ENCODE measurements around the gene SLC44A5.

SLC44A5 gene

GRCh38 chr1:75471252-75471651 is 139.7 kb downstream of the SLC44A5 start:
- TF ChIP-seq CTCF (IDR thresholded peaks at IDR 0.05): no peak
- H3K9me3 ChIP-seq: no peaks in the 10 kb centered on the region
- H3K4me3 ChIP-seq (ENCODE audit: low read depth in 1 of 2, low read length in 1 of 2): no peak overlapping the region
- no peak overlapping the region for H3K27ac ChIP-seq
- no peaks in the 10 kb centered on the region for H3K4me1 ChIP-seq (ENCODE audit: control insufficient read depth in 1 of 2, insufficient read depth in 1 of 2, low read depth in 1 of 2, low read length in 1 of 2)
- H3K36me3 ChIP-seq: no peaks in the 10 kb centered on the region
- H3K27me3 ChIP-seq: no peaks in the 10 kb centered on the region

DNA sequence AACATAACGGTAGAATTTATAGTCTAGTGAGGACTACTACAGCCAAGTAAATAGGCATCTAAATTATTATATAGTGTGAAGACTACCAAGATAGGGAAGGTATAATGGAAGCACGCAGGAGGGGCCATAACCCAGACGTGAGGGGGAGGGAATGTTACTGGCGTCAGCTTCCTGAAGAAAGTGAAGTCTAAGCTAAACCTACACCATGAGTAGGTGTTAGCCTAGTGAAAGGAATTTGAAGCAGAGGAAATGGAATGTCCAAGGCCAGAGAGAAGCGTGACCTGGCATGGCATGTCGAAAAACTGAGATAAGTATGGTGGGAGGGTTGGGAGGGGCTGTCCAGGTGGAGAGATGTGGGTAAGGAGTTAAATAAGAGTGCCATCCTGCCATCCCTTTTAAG is 140.5 kb downstream of the SLC44A5 start:
- H3K36me3 ChIP-seq: no peaks in the 10 kb centered on the region
- H3K4me1 ChIP-seq (ENCODE audit: control insufficient read depth in 1 of 2, insufficient read depth in 1 of 2, low read depth in 1 of 2, low read length in 1 of 2): no peaks in the 10 kb centered on the region
- no peaks in the 10 kb centered on the region for H3K9me3 ChIP-seq
- no peak overlapping the region for H3K4me3 ChIP-seq (ENCODE audit: low read depth in 1 of 2, low read length in 1 of 2)
- TF ChIP-seq CTCF (IDR thresholded peaks at IDR 0.05): no peak
- H3K27ac ChIP-seq: no peak overlapping the region
- H3K27me3 ChIP-seq: no peaks in the 10 kb centered on the region

- H3K27ac ChIP-seq: no peak overlapping the region
- no peak overlapping the region for H3K4me3 ChIP-seq (ENCODE audit: low read depth in 1 of 2, low read length in 1 of 2)
- H3K36me3 ChIP-seq: no peaks in the 10 kb centered on the region
- H3K4me1 ChIP-seq (ENCODE audit: control insufficient read depth in 1 of 2, insufficient read depth in 1 of 2, low read depth in 1 of 2, low read length in 1 of 2): no peaks in the 10 kb centered on the region
- H3K27me3 ChIP-seq: no peaks in the 10 kb centered on the region
- H3K9me3 ChIP-seq: no peaks in the 10 kb centered on the region
- no peak for TF ChIP-seq CTCF (IDR thresholded peaks at IDR 0.05)
Observed at GRCh38 chr1:75469586-75470173, 141.2 kb downstream of the SLC44A5 start.

DNA sequence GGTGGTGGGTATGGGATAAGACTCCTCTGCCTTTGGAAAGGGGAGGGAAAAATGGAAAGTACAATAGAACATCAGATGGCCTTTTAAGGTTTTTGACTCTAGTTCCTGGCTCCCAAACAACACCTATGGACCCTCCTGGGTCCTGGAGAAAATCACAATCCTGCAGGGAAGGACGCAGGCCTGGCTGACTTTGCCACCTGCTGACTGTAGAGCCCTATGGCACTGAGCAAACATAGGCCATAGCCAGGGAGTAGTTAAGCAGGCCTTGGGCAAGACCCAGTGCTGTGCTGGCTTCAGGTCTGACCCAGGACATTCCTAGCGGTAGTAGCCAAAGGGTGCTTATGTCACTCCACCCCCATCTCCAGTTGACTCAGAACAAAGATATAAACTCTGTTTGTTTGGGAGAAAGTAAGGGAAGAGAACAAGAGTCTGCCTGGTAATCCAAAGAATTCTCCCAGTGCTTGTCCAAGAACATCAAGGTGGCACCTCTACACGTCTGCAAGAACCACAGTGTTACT is 149.0 kb downstream of the SLC44A5 start:
- H3K27me3 ChIP-seq: no peaks in the 10 kb centered on the region
- no peak overlapping the region for H3K4me3 ChIP-seq (ENCODE audit: low read depth in 1 of 2, low read length in 1 of 2)
- H3K27ac ChIP-seq: no peak overlapping the region
- H3K4me1 ChIP-seq (ENCODE audit: control insufficient read depth in 1 of 2, insufficient read depth in 1 of 2, low read depth in 1 of 2, low read length in 1 of 2): no peaks in the 10 kb centered on the region
- TF ChIP-seq CTCF (IDR thresholded peaks at IDR 0.05): no peak
- no peaks in the 10 kb centered on the region for H3K36me3 ChIP-seq
- H3K9me3 ChIP-seq: no peaks in the 10 kb centered on the region

- no peaks in the 10 kb centered on the region for H3K9me3 ChIP-seq
Observed at GRCh38 chr1:75449998-75450397, 160.9 kb downstream of the SLC44A5 start.

More at GRCh38 chr1:75449998-75450397, 160.9 kb downstream of the SLC44A5 start:
- H3K4me3 ChIP-seq (ENCODE audit: low read depth in 1 of 2, low read length in 1 of 2): no peak overlapping the region
- no peak overlapping the region for H3K27ac ChIP-seq
- H3K27me3 ChIP-seq: no peaks in the 10 kb centered on the region
- no peak for TF ChIP-seq CTCF (IDR thresholded peaks at IDR 0.05)
- no peaks in the 10 kb centered on the region for H3K4me1 ChIP-seq (ENCODE audit: control insufficient read depth in 1 of 2, insufficient read depth in 1 of 2, low read depth in 1 of 2, low read length in 1 of 2)
- no peaks in the 10 kb centered on the region for H3K36me3 ChIP-seq

Data from neutrophil (primary cell).